Hepatocyte (in vitro differentiated cells): Measurements from ENCODE around the gene PRR5. TPM values are rescaled to one million over a fixed set of nuclear protein-coding genes. Genes with fewer than 3 reads are reported as not detected.
A peak's percentile ranks its signal among the peaks of the same experiment; 100 is the strongest.
"Not testable (repeated sequence)": the region's sequence is repeated elsewhere in the genome, so short reads cannot be mapped to it uniquely, and the experiment has no call there.

ENCODE experiments used
- DNase-seq: peaks from one replicate; pipeline ENCODE4 v3.0.0-alpha.2; 2016; ENCODE audit warnings: low spot score
- H2AFZ ChIP-seq: fragments of 200-600 bp; sonication (generic); 2 replicates; pipeline ENCODE4 v1.6.0; 2016; ENCODE audit warnings: antibody characterized with exemption, mild to moderate bottlenecking
- H3K27ac ChIP-seq: fragments of 200-600 bp; sonication (generic); 2 replicates; pipeline ENCODE4 v1.5.1; 2016; ENCODE audit warnings: mild to moderate bottlenecking
- H3K27me3 ChIP-seq: fragments of 200-600 bp; sonication (generic); 2 replicates; pipeline ENCODE4 v1.6.1; 2016
- H3K36me3 ChIP-seq: fragments of 200-600 bp; sonication (generic); replicated peaks from 2 replicates; pipeline ENCODE4 v1.5.1; 2016; ENCODE audit warnings: low read depth; ENCODE audit not compliant: insufficient read depth
- H3K4me1 ChIP-seq: fragments of 200-600 bp; sonication (generic); 2 replicates; pipeline ENCODE4 v1.5.1; 2016; ENCODE audit warnings: mild to moderate bottlenecking, moderate library complexity; ENCODE audit not compliant: insufficient read depth
- H3K4me2 ChIP-seq: fragments of 200-600 bp; sonication (generic); 2 replicates; pipeline ENCODE4 v1.6.0; 2016
- H3K4me3 ChIP-seq: fragments of 200-600 bp; sonication (generic); 2 replicates; pipeline ENCODE4 v1.5.1; 2016; ENCODE audit warnings: mild to moderate bottlenecking
- H3K79me2 ChIP-seq: fragments of 200-600 bp; sonication (generic); 2 replicates; pipeline ENCODE4 v1.6.0; 2017; ENCODE audit warnings: mild to moderate bottlenecking
- H3K9me2 ChIP-seq: fragments of 200-600 bp; sonication (generic); replicated peaks from 2 replicates; pipeline ENCODE4 v1.6.0; 2017; ENCODE audit warnings: mild to moderate bottlenecking; ENCODE audit not compliant: insufficient read depth
- H3K9me3 ChIP-seq: fragments of 200-600 bp; sonication (generic); 2 replicates; pipeline ENCODE4 v1.5.1; 2016; ENCODE audit warnings: low read depth, mild to moderate bottlenecking
- H4K20me1 ChIP-seq: fragments of 200-600 bp; sonication (generic); 2 replicates; pipeline ENCODE4 v1.6.0; 2016; ENCODE audit warnings: mild to moderate bottlenecking; ENCODE audit not compliant: insufficient read depth, poor library complexity, severe bottlenecking
- CTCF ChIP-seq: fragments of 200-600 bp; sonication (generic); IDR thresholded peaks from 2 replicates; pipeline ENCODE4 v1.5.1; 2016; ENCODE audit warnings: antibody characterized with exemption, mild to moderate bottlenecking; ENCODE audit not compliant: poor library complexity
- EZH2 ChIP-seq: fragments of 200-600 bp; sonication (generic); IDR thresholded peaks from 2 replicates; pipeline ENCODE4 v1.6.1; 2016; ENCODE audit warnings: antibody characterized with exemption, mild to moderate bottlenecking, borderline replicate concordance
- EZH2phosphoT487 ChIP-seq: fragments of 200-600 bp; sonication (generic); IDR thresholded peaks from one replicate; pipeline ENCODE4 v1.6.1; 2018; ENCODE audit warnings: antibody characterized with exemption, mild to moderate bottlenecking, low read depth, moderate library complexity; ENCODE audit not compliant: unreplicated experiment, severe bottlenecking
- WGBS: methylation state at CpG from one replicate; pipeline ENCODE4 v1.1.6; 2016; ENCODE audit warnings: low lambda C conversion rate; ENCODE audit errors: missing lambda C conversion rate; 5-methylcytosine and 5-hydroxymethylcytosine counted together
- polyA plus RNA-seq: library from polyadenylated mRNA; unstranded; fragments of >200 nt; fragmentation: Nextera tagmentation; extraction: Ambion mirVana; gene quantifications from 2 replicates; pipeline ENCODE4 v1.2.1, GENCODE V29; 2016
- total RNA-seq: library from RNA; depleted of rRNA; stranded (reverse); fragments of >200 nt; gene quantifications from 2 replicates; pipeline ENCODE4 v1.2.3, GENCODE V29; 2014

PRR5 gene
- total and polyA plus RNA-seq, 2 experiments from 2014 or later: 44.2 to 84.9 TPM

- H3K27me3 ChIP-seq: no peaks in the 10 kb centered on the region
- H3K9me3 ChIP-seq: no peaks in the 10 kb centered on the region
- H3K4me2 ChIP-seq: no peak overlapping the region
- H3K79me2 ChIP-seq: peaks cover 39% of the 10 kb centered on the region
- no peak overlapping the region for H2AFZ ChIP-seq
- 72% methylated on average over 5 of the region's 5 CpGs for WGBS
- no peaks in the 10 kb centered on the region for H3K9me2 ChIP-seq
- peak overlapping the region; percentile 48 for H3K27ac ChIP-seq
- peak; percentile 83 for DNase-seq
- TF ChIP-seq EZH2phosphoT487: no peak
- TF ChIP-seq CTCF: no peak
- TF ChIP-seq EZH2: no peak
- no peaks in the 10 kb centered on the region for H4K20me1 ChIP-seq
- H3K4me1 ChIP-seq: peaks cover 11% of the 10 kb centered on the region
- no peaks in the 10 kb centered on the region for H3K36me3 ChIP-seq
- H3K4me3 ChIP-seq: no peak overlapping the region
These were observed 30.3 kb upstream of the PRR5 start for GRCh38 chr22:44671742-44672141.

- WGBS: 93% methylated on average over 8 of the region's 8 CpGs
- Histone ChIP-seq H3K36me3 (no peaks in the 10 kb centered on the region), H4K20me1 (peaks cover under 1% of the 10 kb centered on the region), H3K9me2 (no peaks in the 10 kb centered on the region), H3K79me2 (peaks cover 45% of the 10 kb centered on the region), H3K4me2 (no peak overlapping the region), H3K9me3 (no peaks in the 10 kb centered on the region), H3K27ac (no peak overlapping the region), H2AFZ (no peak overlapping the region), H3K27me3 (no peaks in the 10 kb centered on the region), H3K4me1 (peaks cover 17% of the 10 kb centered on the region), H3K4me3 (no peak overlapping the region)
- TF ChIP-seq EZH2phosphoT487: no peak
- TF ChIP-seq CTCF: no peak
- no peak for TF ChIP-seq EZH2
- DNase-seq: no peak
These were observed 29.4 kb upstream of the PRR5 start for GRCh38 chr22:44672632-44673031.

- Histone ChIP-seq H3K27me3 (no peaks in the 10 kb centered on the region), H3K79me2 (peaks cover 53% of the 10 kb centered on the region), H2AFZ (no peak overlapping the region), H3K4me1 (peaks cover 17% of the 10 kb centered on the region), H3K9me3 (no peaks in the 10 kb centered on the region), H3K36me3 (no peaks in the 10 kb centered on the region), H3K9me2 (no peaks in the 10 kb centered on the region), H3K4me2 (no peak overlapping the region), H3K27ac (no peak overlapping the region), H4K20me1 (peaks cover 3% of the 10 kb centered on the region), H3K4me3 (no peak overlapping the region)
- WGBS: 91% methylated on average over 8 of the region's 8 CpGs
- no peak for TF ChIP-seq EZH2
- DNase-seq: no peak
These were observed 28.6 kb upstream of the PRR5 start for GRCh38 chr22:44673406-44673805.

- WGBS: 89% methylated on average over 6 of the region's 6 CpGs
- not testable (repeated sequence) for H3K36me3 ChIP-seq, DNase-seq, H3K27me3 ChIP-seq, H3K4me3 ChIP-seq, H3K9me3 ChIP-seq, H2AFZ ChIP-seq, H3K9me2 ChIP-seq
- Histone ChIP-seq H3K4me1 (peaks cover 10% of the 10 kb centered on the region), H3K79me2 (peaks cover 62% of the 10 kb centered on the region), H4K20me1 (peaks cover 13% of the 10 kb centered on the region), H3K27ac (peak overlapping the region; percentile 80), H3K4me2 (peak overlapping the region; percentile 78)
These were observed 26.0 kb upstream of the PRR5 start for GRCh38 chr22:44676066-44676440.
